ENCODE measurements around the gene TGIF2. TPM values are rescaled to one million over a fixed set of nuclear protein-coding genes. Genes with fewer than 3 reads are reported as not detected.

The TGIF2 gene
- total and polyA plus RNA-seq, 9 of the 15 experiments (the other 6 are each of a cell fraction or from before 2014, with no cell fraction given): 6.8 to 27.8 (median 15.7) TPM

DNA sequence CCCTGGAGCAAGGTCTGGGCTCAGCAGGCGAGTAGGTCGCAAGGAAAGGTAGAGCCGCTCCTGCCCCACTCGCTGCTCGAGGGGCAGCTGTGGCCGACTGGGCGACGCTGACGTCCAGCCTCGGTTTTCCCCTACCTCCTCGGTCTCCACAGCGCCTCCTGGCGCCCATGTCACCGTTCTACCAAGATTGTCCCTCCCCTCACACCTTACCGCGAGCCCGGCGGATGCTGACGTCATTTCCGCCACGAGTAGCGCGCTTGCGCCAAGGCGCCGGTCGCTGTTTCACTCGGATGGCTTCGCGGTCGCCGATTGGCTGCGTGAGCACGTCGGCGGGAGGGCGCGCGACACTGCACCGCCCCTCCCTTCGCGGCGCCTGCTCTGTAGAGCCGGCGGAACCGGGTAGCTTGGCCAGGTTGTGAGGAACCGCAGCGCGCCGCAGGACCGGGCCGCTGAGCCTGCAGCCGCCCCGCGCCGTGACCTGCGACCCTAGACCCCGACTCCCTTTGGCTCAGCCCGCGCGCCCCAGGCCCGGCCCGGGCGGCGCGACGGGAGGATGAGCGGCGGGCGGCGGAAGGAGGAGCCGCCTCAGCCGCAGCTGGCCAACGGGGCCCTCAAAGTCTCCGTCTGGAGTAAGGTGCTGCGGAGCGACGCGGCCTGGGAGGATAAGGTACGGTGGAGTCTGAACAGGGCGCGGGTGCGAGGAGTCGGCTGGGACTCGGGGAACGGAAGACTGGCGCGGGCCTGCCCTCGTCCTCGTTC is 32.2 kb downstream of the TGIF2 start, which contains the start of gene RAB5IF (continued):
- TF ChIP-seq MTA3 (IDR thresholded peaks at IDR 0.05; ENCODE audit: borderline replicate concordance) (peak; percentile 98), TBP (optimal IDR thresholded peaks at IDR 0.05; ENCODE audit: low read depth, low read length) (peak; percentile 95), JUNB (CRISPR knock-in tag; conservative IDR thresholded peaks at IDR 0.05) (peak; percentile 90), SRSF3 (IDR thresholded peaks at IDR 0.05; ENCODE audit: insufficient read depth, low read length) (no peak), THRAP3 (IDR thresholded peaks at IDR 0.05; ENCODE audit: borderline replicate concordance) (no peak), TSC22D4 (tag; IDR thresholded peaks at IDR 0.05) (no peak), CBFB (CRISPR knock-in tag; IDR thresholded peaks at IDR 0.05) (no peak), ZBTB2 (IDR thresholded peaks at IDR 0.05) (peak; percentile 86), GABPA (tag; conservative IDR thresholded peaks at IDR 0.05; ENCODE audit: low read depth) (peak; percentile 96), MAFK (IDR thresholded peaks at IDR 0.05; ENCODE audit: low read length) (peak; percentile 41; the same call in 1 of the 2 replicates), SP1 (CRISPR knock-in tag; IDR thresholded peaks at IDR 0.05) (peak; percentile 96), PHB2 (IDR thresholded peaks at IDR 0.05; ENCODE audit: low read depth) (no peak), POLR2A (conservative IDR thresholded peaks at IDR 0.05) (peak; percentile 91), ZBTB49 (CRISPR knock-in tag; IDR thresholded peaks at IDR 0.05; ENCODE audit: borderline replicate concordance) (no peak), KLF16 (IDR thresholded peaks at IDR 0.05) (peak; percentile 86), OTX1 (CRISPR knock-in tag; IDR thresholded peaks at IDR 0.05) (no peak), NR2F6 (CRISPR knock-in tag; IDR thresholded peaks at IDR 0.05) (no peak), CUX1 (CRISPR knock-in tag; IDR thresholded peaks at IDR 0.05) (0 out of 2 replicates have a peak, but pooled peaks have one; percentile 12), TCF3 (CRISPR knock-in tag; IDR thresholded peaks at IDR 0.05) (0 out of 2 replicates have a peak, but pooled peaks have one; percentile 25)
- TF ChIP-seq, protein P1, sequence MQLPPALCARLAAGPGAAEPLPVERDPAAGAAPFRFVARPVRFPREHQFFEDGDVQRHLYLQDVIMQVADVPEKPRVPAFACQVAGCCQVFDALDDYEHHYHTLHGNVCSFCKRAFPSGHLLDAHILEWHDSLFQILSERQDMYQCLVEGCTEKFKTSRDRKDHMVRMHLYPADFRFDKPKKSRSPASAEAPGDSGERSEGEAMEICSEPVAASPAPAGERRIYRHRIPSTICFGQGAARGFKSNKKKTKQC (CRISPR knock-in tag; IDR thresholded peaks at IDR 0.05): peak; percentile 11; the same call in 1 of the 2 replicates

All from K562 (cell line).